Left lung (tissue), 10 donors: ENCODE results near the gene EFCAB8. TPM values are rescaled to one million over a fixed set of nuclear protein-coding genes. Genes with fewer than 3 reads are reported as not detected.

ENCODE experiments used
- ATAC-seq: fragments of 200-7000 bp; cut with Tn5 transposase; one replicate; pipeline ENCODE4 v1.9.1; 2020; ENCODE audit warnings: moderate library complexity
- DNase-seq, 4 donors: peaks; one replicate each; pipeline ENCODE4 v3.0.0-alpha.2; 2013 to 2020
- H3K27ac ChIP-seq, 2 donors: fragments of 200-600 bp; sonication (generic) in 1 of 2; one replicate each; pipeline versions ENCODE4 v1.5.0 to v1.8.0; 2020 to 2021
- H3K27me3 ChIP-seq, 2 donors: fragments of 200-600 bp; sonication (generic) in 1 of 2; one replicate each; pipeline versions ENCODE4 v1.5.0 to v1.8.0; 2020 to 2021
- H3K36me3 ChIP-seq, 2 donors: fragments of 200-600 bp; sonication (generic) in 1 of 2; one replicate each; pipeline versions ENCODE4 v1.5.0 to v1.8.0; 2020 to 2021
- H3K4me1 ChIP-seq, 2 donors: fragments of 200-600 bp; one replicate each; pipeline ENCODE4 v1.8.0; 2021
- H3K4me3 ChIP-seq, 2 donors: fragments of 200-600 bp; sonication (generic) in 1 of 2; one replicate each; pipeline versions ENCODE4 v1.5.0 to v1.8.0; 2020 to 2021; ENCODE audit warnings: mild to moderate bottlenecking in 1 of 2
- H3K9me3 ChIP-seq, 2 donors: fragments of 200-600 bp; sonication (generic) in 1 of 2; one replicate each; pipeline versions ENCODE4 v1.5.0 to v1.8.0; 2020 to 2021
- intact Hi-C, 2 donors: fragments of 100-400 bp; cut with DNase I; formaldehyde crosslinking; loops; one replicate each; pipeline versions ENCODE4 v1.11.2 to v1.14.2; 2022
- polyA plus RNA-seq, 6 donors: library from polyadenylated mRNA; unstranded; fragments of 120-200 nt; gene quantifications; one replicate each; pipeline ENCODE4 v1.2.1, GENCODE V29; 2013; ENCODE audit not compliant: insufficient read length in 6 of 6
- total RNA-seq, 2 donors: library from RNA; stranded (reverse); fragmentation: NEBNext Ultra II Directional; extraction: Animal tissue kit (Norgen Biotek cat#: 25700); gene quantifications; one replicate each; pipeline ENCODE4 v1.2.1, GENCODE V29; 2021
- TF ChIP-seq, protein P1 (sequence below), 2 donors: fragments of 200-600 bp; sonication (generic) in 1 of 2; IDR thresholded peaks; one replicate each; pipeline versions ENCODE4 v1.5.0 to v1.8.0; 2021; ENCODE audit warnings: antibody characterized with exemption in 2 of 2
- donor health status: DM: no; HTN: yes; CAD: no.
- donor health status: DM: no; HTN: no; CAD: no.

Gene EFCAB8
- total and polyA plus RNA-seq, 8 donors, result 0.07 to 1.0 (median 0.15) TPM; not detected in 1

- Histone ChIP-seq H3K4me3 (no peak overlapping the region), H3K9me3 (peaks cover 0 to 8% of the 10 kb centered on the region in 2 donors), H3K36me3 (no peaks in the 10 kb centered on the region), H3K27ac (no peak overlapping the region), H3K27me3 (no peaks in the 10 kb centered on the region), H3K4me1 (no peaks in the 10 kb centered on the region)
- DNase-seq (peak in 2 of 4 donors; percentile 7 to 19), ATAC-seq (no peak)
- TF ChIP-seq, protein P1, sequence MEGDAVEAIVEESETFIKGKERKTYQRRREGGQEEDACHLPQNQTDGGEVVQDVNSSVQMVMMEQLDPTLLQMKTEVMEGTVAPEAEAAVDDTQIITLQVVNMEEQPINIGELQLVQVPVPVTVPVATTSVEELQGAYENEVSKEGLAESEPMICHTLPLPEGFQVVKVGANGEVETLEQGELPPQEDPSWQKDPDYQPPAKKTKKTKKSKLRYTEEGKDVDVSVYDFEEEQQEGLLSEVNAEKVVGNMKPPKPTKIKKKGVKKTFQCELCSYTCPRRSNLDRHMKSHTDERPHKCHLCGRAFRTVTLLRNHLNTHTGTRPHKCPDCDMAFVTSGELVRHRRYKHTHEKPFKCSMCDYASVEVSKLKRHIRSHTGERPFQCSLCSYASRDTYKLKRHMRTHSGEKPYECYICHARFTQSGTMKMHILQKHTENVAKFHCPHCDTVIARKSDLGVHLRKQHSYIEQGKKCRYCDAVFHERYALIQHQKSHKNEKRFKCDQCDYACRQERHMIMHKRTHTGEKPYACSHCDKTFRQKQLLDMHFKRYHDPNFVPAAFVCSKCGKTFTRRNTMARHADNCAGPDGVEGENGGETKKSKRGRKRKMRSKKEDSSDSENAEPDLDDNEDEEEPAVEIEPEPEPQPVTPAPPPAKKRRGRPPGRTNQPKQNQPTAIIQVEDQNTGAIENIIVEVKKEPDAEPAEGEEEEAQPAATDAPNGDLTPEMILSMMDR (IDR thresholded peaks at IDR 0.05), result no peak
- intact Hi-C loops, result no loop called here
Observed at GRCh38 chr20:32999603-33000250, 141.0 kb downstream of the EFCAB8 start.

GRCh38 chr20:33000802-33001466 lies 142.2 kb downstream of the EFCAB8 start:
- Histone ChIP-seq H3K27me3 (no peaks in the 10 kb centered on the region), H3K9me3 (peaks cover 0 to 5% of the 10 kb centered on the region in 2 donors), H3K4me1 (no peaks in the 10 kb centered on the region), H3K4me3 (no peak overlapping the region), H3K27ac (no peak overlapping the region), H3K36me3 (no peaks in the 10 kb centered on the region)
- TF ChIP-seq, protein P1 (IDR thresholded peaks at IDR 0.05), result no peak
- ATAC-seq (no peak), DNase-seq (no peak)
- intact Hi-C loops, result no loop called here

- no peak for DNase-seq
- ATAC-seq, result no peak
- no peaks in the 10 kb centered on the region for H3K4me1 ChIP-seq
- intact Hi-C loops, result no loop called here
- no peak overlapping the region for H3K27ac ChIP-seq
- H3K4me3 ChIP-seq, result no peak overlapping the region
- TF ChIP-seq, protein P1 (IDR thresholded peaks at IDR 0.05), result no peak
- H3K36me3 ChIP-seq, result no peaks in the 10 kb centered on the region
- peaks cover 0 to 5% of the 10 kb centered on the region in 2 donors for H3K9me3 ChIP-seq
- no peaks in the 10 kb centered on the region for H3K27me3 ChIP-seq
Observed at GRCh38 chr20:33002087-33002808, 143.5 kb downstream of the EFCAB8 start.

- TF ChIP-seq, protein P1 (IDR thresholded peaks at IDR 0.05), result no peak
- no peaks in the 10 kb centered on the region for H3K4me1 ChIP-seq
- H3K36me3 ChIP-seq, result no peaks in the 10 kb centered on the region
- no peaks in the 10 kb centered on the region for H3K27me3 ChIP-seq
- no peak for DNase-seq
- H3K27ac ChIP-seq, result no peak within 1 kb of the TSS
- peaks cover 0 to 5% of the 10 kb centered on the region in 2 donors for H3K9me3 ChIP-seq
- intact Hi-C loops, result no loop called here
- no peak within 1 kb of the TSS for H3K4me3 ChIP-seq
- no peak for ATAC-seq
Observed at GRCh38 chr20:33004141-33004751, 145.5 kb downstream of the EFCAB8 start, which contains the start of gene SUN5. Gene SUN5, minus strand, starts transcription at chr20:33004433. Its CDS starts 93 bp downstream, at chr20:33004340.
